WTC11 (cell line): Measurements from ENCODE around the gene PIGZ. TPM values are rescaled to one million over a fixed set of nuclear protein-coding genes. Genes with fewer than 3 reads are reported as not detected.

Source experiments
- ATAC-seq: fragments of 200-7000 bp; cut with Tn5 transposase; 2 replicates; pipeline ENCODE4 v1.10.0; 2021; ENCODE audit warnings: mild to moderate bottlenecking, moderate library complexity
- CTCF ChIA-PET: fragments of 300-600 bp; sonication (Branson Sonifier 250); formaldehyde crosslinking; loops from one replicate; lab custom pipeline; 2021; ENCODE audit warnings: antibody characterized with exemption; lab: Charles Lee
- POLR2A ChIA-PET: fragments of 350-600 bp; sonication (Branson Sonifier 250); formaldehyde crosslinking; loops from one replicate; lab custom pipeline; 2021; ENCODE audit warnings: antibody characterized with exemption; lab: Charles Lee
- DNase-seq: peaks from one replicate; pipeline ENCODE4 v3.0.0; 2021; ENCODE audit warnings: low spot score
- H3K27ac Mint-ChIP-seq: 2 replicates; pipeline ENCODE4 v1.8.0; 2021; ENCODE audit warnings: mixed read lengths
- H3K27me3 Mint-ChIP-seq: 2 replicates; pipeline ENCODE4 v1.8.0; 2021; ENCODE audit warnings: low read depth, mild to moderate bottlenecking, moderate library complexity, mixed read lengths
- H3K36me3 Mint-ChIP-seq: 2 replicates; pipeline ENCODE4 v1.8.0; 2021; ENCODE audit warnings: mixed read lengths
- H3K4me1 Mint-ChIP-seq: 2 replicates; pipeline ENCODE4 v1.8.0; 2022; ENCODE audit warnings: mixed read lengths
- H3K4me3 Mint-ChIP-seq: 2 replicates; pipeline ENCODE4 v1.8.0; 2021; ENCODE audit warnings: mild to moderate bottlenecking, moderate library complexity, mixed read lengths
- H3K9me3 Mint-ChIP-seq: 2 replicates; pipeline ENCODE4 v1.8.0; 2021; ENCODE audit warnings: mixed read lengths
- ATF2 ChIP-seq: sonication (generic); formaldehyde crosslinking; IDR thresholded peaks from 2 replicates; pipeline ENCODE4 v1.8.1; 2022; ENCODE audit warnings: low read depth, missing genetic modification reagents, borderline replicate concordance
- ATF6 ChIP-seq: sonication (generic); formaldehyde crosslinking; IDR thresholded peaks from 2 replicates; pipeline ENCODE4 v1.8.1; 2023; ENCODE audit warnings: mild to moderate bottlenecking, missing genetic modification reagents
- CDX4 ChIP-seq: fragments of 250-450 bp; sonication (Bioruptor Pico); IDR thresholded peaks from 2 replicates; pipeline ENCODE4 v1.9.0; 2021; ENCODE audit warnings: moderate library complexity, mild to moderate bottlenecking, inconsistent platforms, borderline replicate concordance
- CREB1 ChIP-seq: sonication (generic); formaldehyde crosslinking; IDR thresholded peaks from 2 replicates; pipeline ENCODE4 v1.8.0; 2023; ENCODE audit warnings: mild to moderate bottlenecking, missing genetic modification reagents
- CREM ChIP-seq: sonication (generic); formaldehyde crosslinking; IDR thresholded peaks from 2 replicates; pipeline ENCODE4 v1.8.1; 2022; ENCODE audit warnings: mild to moderate bottlenecking, missing genetic modification reagents, moderate library complexity
- HMGA2 ChIP-seq: fragments of 250-450 bp; sonication (Bioruptor Pico); IDR thresholded peaks from 2 replicates; pipeline ENCODE4 v1.4.0; 2021; ENCODE audit warnings: mild to moderate bottlenecking, moderate library complexity
- HMGXB4 ChIP-seq: sonication (generic); formaldehyde crosslinking; IDR thresholded peaks from 2 replicates; pipeline ENCODE4 v1.8.1; 2023; ENCODE audit warnings: mild to moderate bottlenecking, moderate library complexity, missing genetic modification reagents
- IRF2 ChIP-seq: sonication (generic); formaldehyde crosslinking; IDR thresholded peaks from 2 replicates; pipeline ENCODE4 v1.8.0; 2022; ENCODE audit warnings: low read depth, missing genetic modification reagents, borderline replicate concordance
- JUN ChIP-seq: sonication (generic); formaldehyde crosslinking; IDR thresholded peaks from 2 replicates; pipeline ENCODE4 v1.8.0; 2023; ENCODE audit warnings: mild to moderate bottlenecking, missing genetic modification reagents
- MLX ChIP-seq: sonication (generic); formaldehyde crosslinking; IDR thresholded peaks from 2 replicates; pipeline ENCODE4 v1.8.1; 2023; ENCODE audit warnings: mild to moderate bottlenecking, missing genetic modification reagents, moderate library complexity
- SOX15 ChIP-seq: fragments of 250-450 bp; sonication (Bioruptor Pico); IDR thresholded peaks from 2 replicates; pipeline ENCODE4 v1.9.0; 2021; ENCODE audit warnings: mild to moderate bottlenecking
- TEAD1 ChIP-seq: sonication (generic); formaldehyde crosslinking; IDR thresholded peaks from 2 replicates; pipeline ENCODE4 v1.8.0; 2022; ENCODE audit warnings: mild to moderate bottlenecking, missing genetic modification reagents
- TEAD4 ChIP-seq: sonication (generic); formaldehyde crosslinking; IDR thresholded peaks from 2 replicates; pipeline ENCODE4 v1.8.0; 2022; ENCODE audit warnings: mild to moderate bottlenecking, missing genetic modification reagents
- TP53 ChIP-seq: sonication (generic); formaldehyde crosslinking; IDR thresholded peaks from 2 replicates; pipeline ENCODE4 v1.8.1; 2023; ENCODE audit warnings: mild to moderate bottlenecking, missing genetic modification reagents
- ZBTB21 ChIP-seq: sonication (generic); formaldehyde crosslinking; IDR thresholded peaks from 2 replicates; pipeline ENCODE4 v1.8.1; 2023; ENCODE audit warnings: mild to moderate bottlenecking, missing genetic modification reagents, borderline replicate concordance
- ZNF232 ChIP-seq: sonication (generic); formaldehyde crosslinking; IDR thresholded peaks from 2 replicates; pipeline ENCODE4 v1.8.0; 2022; ENCODE audit warnings: mild to moderate bottlenecking, missing genetic modification reagents
- ZNF263 ChIP-seq: sonication (generic); formaldehyde crosslinking; IDR thresholded peaks from 2 replicates; pipeline ENCODE4 v1.8.1; 2022; ENCODE audit warnings: low read depth, mild to moderate bottlenecking, moderate library complexity, missing genetic modification reagents
- ZNF396 ChIP-seq: fragments of 250-450 bp; sonication (Bioruptor Pico); IDR thresholded peaks from 2 replicates; pipeline ENCODE4 v1.8.0; 2021; ENCODE audit warnings: mild to moderate bottlenecking, moderate library complexity, borderline replicate concordance
- ZNF416 ChIP-seq: fragments of 250-450 bp; sonication (Bioruptor Pico); IDR thresholded peaks from 2 replicates; pipeline ENCODE4 v1.9.0; 2021; ENCODE audit warnings: mild to moderate bottlenecking, inconsistent platforms
- ZNF423 ChIP-seq: fragments of 250-450 bp; sonication (Bioruptor Pico); IDR thresholded peaks from 2 replicates; pipeline ENCODE4 v2.1.2; 2022; ENCODE audit warnings: mild to moderate bottlenecking, moderate library complexity
- ZNF425 ChIP-seq: fragments of 250-450 bp; sonication (Bioruptor Pico); conservative IDR thresholded peaks from 2 replicates; pipeline ENCODE4 v1.9.0; 2021; ENCODE audit warnings: mild to moderate bottlenecking
- total RNA-seq: library from RNA; stranded (reverse); gene quantifications from 3 replicates; pipeline ENCODE4 v1.2.3, GENCODE V29; 2021

Gene PIGZ
- total RNA-seq, 1 experiment from 2014 or later: 0.37 TPM

- no peak for TF ChIP-seq ZNF416 (CRISPR knock-in tag)
Observed at GRCh38 chr3:196916995-196917394, 51.6 kb downstream of the PIGZ start (continued).

- H3K27me3 Mint-ChIP-seq: no peaks in the 10 kb centered on the region
- no peaks in the 10 kb centered on the region for H3K4me1 Mint-ChIP-seq
- ChIA-PET CTCF (interaction anchor here (0.6 kb wide), 1 partner anchor 80 kb away, joined by 3 read pairs; no protein-coding TSS in a partner anchor), POLR2A (no interaction called here)
- TF ChIP-seq TEAD4 (no peak), ZNF423 (CRISPR knock-in tag) (no peak), ZNF396 (CRISPR knock-in tag) (no peak), HMGXB4 (CRISPR knock-in tag) (no peak), ZNF263 (CRISPR knock-in tag) (no peak), SOX15 (CRISPR knock-in tag) (no peak)
- peaks cover 9% of the 10 kb centered on the region for H3K9me3 Mint-ChIP-seq
- H3K27ac Mint-ChIP-seq: no peak overlapping the region
- DNase-seq: no peak
- no peak for ATAC-seq
- H3K36me3 Mint-ChIP-seq: peaks cover 21% of the 10 kb centered on the region
- H3K4me3 Mint-ChIP-seq: no peak overlapping the region
Observed at GRCh38 chr3:196916221-196916620, 52.4 kb downstream of the PIGZ start.

- ChIA-PET POLR2A (no interaction called here), CTCF (interaction anchor here (0.9 kb wide), 1 partner anchor 47 kb away, joined by 3 read pairs; the partner anchor contains the start of gene SENP5)
- DNase-seq (no peak), ATAC-seq (no peak)
- Mint-ChIP-seq H3K9me3 (peaks cover 9% of the 10 kb centered on the region), H3K27me3 (no peaks in the 10 kb centered on the region), H3K27ac (no peak overlapping the region), H3K4me1 (no peaks in the 10 kb centered on the region), H3K4me3 (no peak overlapping the region), H3K36me3 (peaks cover 24% of the 10 kb centered on the region)
- no peak for TF ChIP-seq ZNF232 (CRISPR knock-in tag)
- no peak for TF ChIP-seq ATF2 (CRISPR knock-in tag)
- TF ChIP-seq ZNF425 (CRISPR knock-in tag): no peak
- TF ChIP-seq CREB1 (CRISPR knock-in tag): no peak
- TF ChIP-seq TEAD4: no peak
- no peak for TF ChIP-seq ATF6
- TF ChIP-seq CREM (CRISPR knock-in tag): no peak
- no peak for TF ChIP-seq JUN
- no peak for TF ChIP-seq IRF2 (CRISPR knock-in tag)
- TF ChIP-seq ZBTB21 (CRISPR knock-in tag): no peak
- no peak for TF ChIP-seq HMGA2
- TF ChIP-seq TP53: no peak
- no peak for TF ChIP-seq CDX4 (CRISPR knock-in tag)
- TF ChIP-seq TEAD1: no peak
- TF ChIP-seq MLX (CRISPR knock-in tag): no peak
Observed at GRCh38 chr3:196915375-196915774, 53.3 kb downstream of the PIGZ start.
